C4-2B (cell line): ENCODE measurements around the gene TMEM107.
"Not testable (repeated sequence)": the region's sequence is repeated elsewhere in the genome, so short reads cannot be mapped to it uniquely, and the experiment has no call there.

Experiments
- CTCF ChIP-seq: fragments of 450-650 bp; conservative IDR thresholded peaks from 2 replicates; pipeline ENCODE4 v1.5.1; 2017; ENCODE audit warnings: mild to moderate bottlenecking
- ZFX ChIP-seq: fragments of 450-650 bp; IDR thresholded peaks from 2 replicates; pipeline ENCODE4 v1.6.1; 2017

- not testable (repeated sequence) for TF ChIP-seq CTCF, ZFX
Measured at GRCh38 chr17:8170186-8170585, 6.0 kb downstream of the TMEM107 start.
